Heart left ventricle (tissue), 13 donors: ENCODE results near the gene LYZL6.

Experiments
- POLR2A ChIP-seq, 2 donors: fragments of 450-650 bp; IDR thresholded peaks; one replicate each; pipeline ENCODE4 v1.6.1; 2017; ENCODE audit warnings: antibody characterized with exemption in 2 of 2, mild to moderate bottlenecking in 2 of 2, moderate library complexity in 2 of 2
- TF ChIP-seq, protein P1 (sequence below), 12 donors: fragments of 200-600 bp; sonication (generic) in 4 of 12; IDR thresholded peaks; one replicate each; pipeline versions ENCODE4 v1.5.0 to v1.8.0; 2018 to 2022; ENCODE audit warnings: antibody characterized with exemption in 12 of 12, mild to moderate bottlenecking in 5 of 12
- donor health status: ischemic (EF 13 %, LVEDD 7.1; RV severe dilation, severe dysfunction).
- donor health status: DM: no; HTN: yes; CAD: no.
- donor health status: DM: no; HTN: no; CAD: no.
- donor health status: ischemic (EF 25% LVEDD 6.9; RV normal size, moderate dysfunction).
- donor health status: ischemic (EF 25% LVEDD 5.7; RV mildly dilated, moderate dysfunction).
- donor health status: ischemic (EF 35%, LVEDD 5.7; RV mildly dilated, moderate dysfunction).
- donor health status: nonischemic (EF 11% LVEDD 7.7; RV severe dilation, severe dysfunction).
- donor health status: DM: yes; HTN: yes; CAD: no.
- donor health status: PGD.
- donor health status: ischemic (EF 29% LVEDD 5.4; RV normal size, mild dysfunction).
- donor health status: nonischemic (EF 23%, LVEDD 6.1; RV moderate dilation, normal function).

DNA sequence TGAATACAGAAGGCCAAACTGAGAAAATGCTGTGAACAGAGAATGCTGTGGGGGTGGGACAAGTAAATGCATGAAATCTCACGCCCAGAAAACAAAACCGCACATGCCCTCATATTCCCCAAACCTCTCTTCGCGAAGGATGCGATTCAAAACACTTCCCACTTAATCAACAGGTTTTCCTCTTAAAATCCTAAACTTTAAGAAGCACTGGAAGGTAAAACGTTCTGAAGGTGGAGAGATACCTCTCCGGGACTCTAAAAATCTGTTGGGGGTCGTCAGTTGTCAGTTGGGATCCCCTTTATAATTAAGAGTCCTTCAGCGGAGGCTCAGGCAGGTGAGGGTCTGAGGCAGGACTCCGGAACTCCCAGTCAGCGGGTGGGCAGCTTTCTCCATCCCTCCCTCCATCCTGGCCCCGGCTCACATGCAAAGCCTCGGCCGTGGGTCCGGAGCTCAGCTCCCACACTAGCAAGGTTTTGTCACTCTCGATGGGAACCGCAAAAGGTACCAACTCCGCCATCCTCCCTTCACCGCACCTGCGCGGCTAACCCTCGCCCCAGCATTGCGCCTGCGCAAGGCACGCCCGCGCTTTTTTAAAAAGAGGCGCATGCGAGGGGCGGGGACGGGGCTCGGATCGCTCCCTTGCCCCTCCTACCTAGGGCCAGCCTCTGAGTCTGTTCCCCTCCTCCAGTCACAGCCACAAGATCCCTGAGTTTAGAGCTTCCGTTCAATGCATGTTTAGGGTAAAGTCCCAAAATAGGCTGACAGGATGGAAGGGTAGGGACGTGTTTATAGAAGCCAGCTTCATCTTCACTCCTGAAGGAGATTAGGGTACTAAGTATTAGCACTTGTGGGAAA is 13.1 kb downstream of the LYZL6 start, which contains the start of gene RDM1:
- TF ChIP-seq, protein P1, sequence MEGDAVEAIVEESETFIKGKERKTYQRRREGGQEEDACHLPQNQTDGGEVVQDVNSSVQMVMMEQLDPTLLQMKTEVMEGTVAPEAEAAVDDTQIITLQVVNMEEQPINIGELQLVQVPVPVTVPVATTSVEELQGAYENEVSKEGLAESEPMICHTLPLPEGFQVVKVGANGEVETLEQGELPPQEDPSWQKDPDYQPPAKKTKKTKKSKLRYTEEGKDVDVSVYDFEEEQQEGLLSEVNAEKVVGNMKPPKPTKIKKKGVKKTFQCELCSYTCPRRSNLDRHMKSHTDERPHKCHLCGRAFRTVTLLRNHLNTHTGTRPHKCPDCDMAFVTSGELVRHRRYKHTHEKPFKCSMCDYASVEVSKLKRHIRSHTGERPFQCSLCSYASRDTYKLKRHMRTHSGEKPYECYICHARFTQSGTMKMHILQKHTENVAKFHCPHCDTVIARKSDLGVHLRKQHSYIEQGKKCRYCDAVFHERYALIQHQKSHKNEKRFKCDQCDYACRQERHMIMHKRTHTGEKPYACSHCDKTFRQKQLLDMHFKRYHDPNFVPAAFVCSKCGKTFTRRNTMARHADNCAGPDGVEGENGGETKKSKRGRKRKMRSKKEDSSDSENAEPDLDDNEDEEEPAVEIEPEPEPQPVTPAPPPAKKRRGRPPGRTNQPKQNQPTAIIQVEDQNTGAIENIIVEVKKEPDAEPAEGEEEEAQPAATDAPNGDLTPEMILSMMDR (IDR thresholded peaks at IDR 0.05) = no peak
- no peak for TF ChIP-seq POLR2A (IDR thresholded peaks at IDR 0.05)
